ENCODE results near the gene LUM. TPM values are rescaled to one million over a fixed set of nuclear protein-coding genes. Genes with fewer than 3 reads are reported as not detected.

LUM gene
- total RNA-seq, 4 donors from 2014 or later: 29.6 to 103 (median 67.6) TPM

DNA sequence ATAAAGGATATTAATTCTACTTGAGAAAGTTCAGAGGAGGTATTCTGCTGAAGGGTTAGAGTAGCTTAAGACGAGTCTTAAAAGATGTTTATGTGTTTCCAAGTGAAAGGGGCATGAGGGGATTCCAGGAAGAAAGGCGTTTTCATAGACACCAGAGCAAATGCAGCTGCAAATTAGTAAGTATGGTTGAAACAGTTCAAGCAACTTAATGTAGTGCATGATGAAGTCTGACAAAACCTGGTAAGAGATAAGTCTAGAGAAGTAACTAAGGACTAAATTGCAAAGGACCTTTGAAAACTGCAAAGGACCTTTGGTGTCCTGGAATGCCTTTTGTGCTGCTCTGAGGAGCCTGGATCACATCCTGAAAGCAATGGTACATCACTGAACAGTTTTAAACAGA is 11.5 kb downstream of the LUM start:
- H3K9me3 ChIP-seq: no peaks in the 10 kb centered on the region
- H3K36me3 ChIP-seq: no peaks in the 10 kb centered on the region
- 57 to 95% methylated on average over 2 of the region's 2 CpGs for WGBS, 2 donors (ENCODE audit: low coverage in 1 of 2)
- H3K27ac ChIP-seq: no peak overlapping the region
- no peaks in the 10 kb centered on the region for H3K27me3 ChIP-seq
- H3K4me3 ChIP-seq: no peak overlapping the region
- TF ChIP-seq, protein P1, sequence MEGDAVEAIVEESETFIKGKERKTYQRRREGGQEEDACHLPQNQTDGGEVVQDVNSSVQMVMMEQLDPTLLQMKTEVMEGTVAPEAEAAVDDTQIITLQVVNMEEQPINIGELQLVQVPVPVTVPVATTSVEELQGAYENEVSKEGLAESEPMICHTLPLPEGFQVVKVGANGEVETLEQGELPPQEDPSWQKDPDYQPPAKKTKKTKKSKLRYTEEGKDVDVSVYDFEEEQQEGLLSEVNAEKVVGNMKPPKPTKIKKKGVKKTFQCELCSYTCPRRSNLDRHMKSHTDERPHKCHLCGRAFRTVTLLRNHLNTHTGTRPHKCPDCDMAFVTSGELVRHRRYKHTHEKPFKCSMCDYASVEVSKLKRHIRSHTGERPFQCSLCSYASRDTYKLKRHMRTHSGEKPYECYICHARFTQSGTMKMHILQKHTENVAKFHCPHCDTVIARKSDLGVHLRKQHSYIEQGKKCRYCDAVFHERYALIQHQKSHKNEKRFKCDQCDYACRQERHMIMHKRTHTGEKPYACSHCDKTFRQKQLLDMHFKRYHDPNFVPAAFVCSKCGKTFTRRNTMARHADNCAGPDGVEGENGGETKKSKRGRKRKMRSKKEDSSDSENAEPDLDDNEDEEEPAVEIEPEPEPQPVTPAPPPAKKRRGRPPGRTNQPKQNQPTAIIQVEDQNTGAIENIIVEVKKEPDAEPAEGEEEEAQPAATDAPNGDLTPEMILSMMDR (IDR thresholded peaks at IDR 0.05): no peak
- no peaks in the 10 kb centered on the region for H3K4me1 ChIP-seq
- no peak for ATAC-seq

DNA sequence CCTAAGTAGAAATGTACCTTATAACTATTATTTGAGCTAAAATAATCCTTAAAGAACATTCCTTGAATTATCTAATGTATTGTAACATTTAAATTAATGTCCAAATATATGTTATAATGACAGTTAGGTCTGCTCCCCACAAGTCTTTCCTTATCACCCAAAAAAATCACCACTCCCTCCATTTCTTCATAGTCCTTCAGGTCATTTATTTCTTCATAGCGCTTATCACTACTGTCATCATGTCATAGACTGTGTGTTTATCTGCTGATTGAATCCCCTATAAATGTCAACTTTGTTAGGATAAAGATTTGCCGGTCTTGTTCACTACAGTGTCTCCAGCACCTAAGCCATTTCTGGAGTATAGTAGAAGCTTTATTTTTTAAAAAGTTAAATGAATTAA is 12.0 kb downstream of the LUM start:
- no peaks in the 10 kb centered on the region for H3K4me1 ChIP-seq
- no peak for ATAC-seq
- H3K27ac ChIP-seq: no peak overlapping the region
- H3K9me3 ChIP-seq: no peaks in the 10 kb centered on the region
- no peak overlapping the region for H3K4me3 ChIP-seq
- H3K27me3 ChIP-seq: no peaks in the 10 kb centered on the region
- no peaks in the 10 kb centered on the region for H3K36me3 ChIP-seq
- no peak for TF ChIP-seq EP300 (IDR thresholded peaks at IDR 0.05)
- no peak for TF ChIP-seq POLR2A (IDR thresholded peaks at IDR 0.05)
- TF ChIP-seq, protein P1 (IDR thresholded peaks at IDR 0.05): no peak
- TF ChIP-seq POLR2AphosphoS5 (IDR thresholded peaks at IDR 0.05): no peak
- WGBS, 2 donors (ENCODE audit: low coverage in 1 of 2): 50% methylated on average over 2 of the region's 2 CpGs

DNA sequence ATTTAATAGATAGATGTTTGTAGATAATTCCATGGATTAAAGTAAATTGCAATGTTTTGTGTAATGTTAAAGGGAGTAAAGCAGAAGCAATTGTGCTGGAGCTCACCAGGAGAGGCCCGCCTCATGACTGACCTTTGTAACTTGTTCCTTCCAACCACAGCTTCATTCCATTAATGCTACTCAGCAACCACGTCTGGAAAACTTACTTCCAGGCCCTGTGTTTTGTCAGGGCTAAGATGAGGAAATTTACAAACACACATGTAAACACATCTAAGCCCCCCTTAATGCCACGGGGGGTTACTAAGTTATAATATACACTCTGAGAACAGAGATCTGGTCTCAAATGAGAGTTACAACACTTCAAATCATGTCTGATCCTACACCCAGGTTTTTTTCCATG is 12.4 kb downstream of the LUM start:
- no peak overlapping the region for H3K27ac ChIP-seq
- 11 to 26% methylated on average over 3 of the region's 3 CpGs for WGBS, 2 donors (ENCODE audit: low coverage in 1 of 2)
- no peak overlapping the region for H3K4me3 ChIP-seq
- peak; percentile 80 for ATAC-seq
- TF ChIP-seq EP300 (IDR thresholded peaks at IDR 0.05) (no peak), POLR2A (IDR thresholded peaks at IDR 0.05) (no peak), POLR2AphosphoS5 (IDR thresholded peaks at IDR 0.05) (no peak)
- TF ChIP-seq, protein P1 (IDR thresholded peaks at IDR 0.05): no peak
- H3K4me1 ChIP-seq: no peaks in the 10 kb centered on the region
- H3K27me3 ChIP-seq: no peaks in the 10 kb centered on the region
- H3K9me3 ChIP-seq: no peaks in the 10 kb centered on the region
- no peaks in the 10 kb centered on the region for H3K36me3 ChIP-seq

DNA sequence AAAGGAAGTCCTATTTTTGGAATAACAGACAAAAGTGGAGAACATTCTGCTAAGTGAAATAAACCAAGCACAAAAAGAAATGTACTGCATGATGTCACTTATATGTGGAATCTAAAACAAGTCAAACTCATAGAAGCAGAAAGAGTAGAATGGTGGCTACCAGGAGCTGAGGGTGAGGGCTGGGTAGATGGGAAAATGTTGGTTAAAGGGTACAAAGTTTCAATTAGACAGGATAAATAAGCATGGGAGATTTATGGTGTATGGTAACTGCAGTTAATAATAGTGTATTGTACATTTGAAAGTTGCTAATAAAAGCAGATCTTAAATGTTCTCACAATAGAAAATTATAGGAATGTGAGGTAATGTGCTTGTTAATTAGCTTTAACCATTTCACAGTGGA is 12.8 kb downstream of the LUM start:
- Histone ChIP-seq H3K9me3 (no peaks in the 10 kb centered on the region), H3K27me3 (no peaks in the 10 kb centered on the region), H3K4me1 (no peaks in the 10 kb centered on the region), H3K27ac (no peak overlapping the region), H3K4me3 (no peak overlapping the region), H3K36me3 (no peaks in the 10 kb centered on the region)
- no peak for ATAC-seq
- no peak for TF ChIP-seq POLR2A (IDR thresholded peaks at IDR 0.05)
- no peak for TF ChIP-seq POLR2AphosphoS5 (IDR thresholded peaks at IDR 0.05)
- TF ChIP-seq EP300 (IDR thresholded peaks at IDR 0.05): no peak
- TF ChIP-seq, protein P1 (IDR thresholded peaks at IDR 0.05): no peak

DNA sequence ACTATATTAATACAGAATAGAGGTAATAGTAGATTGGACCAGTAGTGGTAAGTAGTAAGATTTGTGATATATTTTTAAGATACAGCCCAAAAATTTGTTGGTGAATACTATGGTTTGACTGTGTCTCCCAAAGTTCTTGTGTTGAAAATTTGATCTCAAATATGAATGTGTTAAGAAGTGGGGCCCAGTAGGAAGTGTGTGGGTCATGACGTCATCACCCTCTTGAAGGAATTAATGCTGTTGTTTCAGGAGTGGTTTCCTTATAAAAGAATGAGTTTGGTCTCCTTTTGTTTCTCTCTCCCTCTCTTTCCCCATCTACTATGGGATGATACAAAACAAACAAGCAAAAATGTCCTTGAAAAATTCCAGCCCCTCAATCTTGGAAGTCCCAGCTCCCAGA is 16.3 kb downstream of the LUM start:
- TF ChIP-seq, protein P1 (IDR thresholded peaks at IDR 0.05): no peak
- TF ChIP-seq EP300 (IDR thresholded peaks at IDR 0.05): no peak
- no peak for TF ChIP-seq POLR2A (IDR thresholded peaks at IDR 0.05)
- TF ChIP-seq POLR2AphosphoS5 (IDR thresholded peaks at IDR 0.05): no peak
- Histone ChIP-seq H3K9me3 (peaks cover 0 to 10% (median 0%) of the 10 kb centered on the region in 3 donors), H3K27me3 (no peaks in the 10 kb centered on the region), H3K36me3 (no peaks in the 10 kb centered on the region), H3K4me1 (no peaks in the 10 kb centered on the region), H3K4me3 (no peak overlapping the region), H3K27ac (no peak overlapping the region)
- 17 to 82% methylated on average over 1 of the region's 1 CpG for WGBS, 2 donors (ENCODE audit: low coverage in 1 of 2)
- ATAC-seq: no peak
